OCI-LY1 (cell line): ENCODE results near the gene MNAT1.

Source experiments
- CTCF ChIP-seq: fragments of 200-600 bp; sonication (generic), shearing (Covaris generic); IDR thresholded peaks from 2 replicates; pipeline ENCODE4 v1.5.1; 2017; ENCODE audit warnings: mild to moderate bottlenecking, antibody characterized with exemption, low read length, moderate library complexity, mixed read lengths
- EZH2 ChIP-seq: fragments of 200-600 bp; sonication (generic), shearing (Covaris generic); IDR thresholded peaks from 2 replicates; pipeline ENCODE4 v1.8.0; 2017; ENCODE audit warnings: borderline replicate concordance, mixed run types, mild to moderate bottlenecking, antibody characterized with exemption, low read length, moderate library complexity, mixed read lengths

- TF ChIP-seq CTCF (no peak), EZH2 (no peak)
These were observed 131.0 kb downstream of the MNAT1 start for GRCh38 chr14:60865378-60866127.
